ENCODE results near the gene KRT10.
"Not testable (repeated sequence)": the region's sequence is repeated elsewhere in the genome, so short reads cannot be mapped to it uniquely, and the experiment has no call there.

Gene KRT10

GRCh38 chr17:40819528-40820125 lies 2.8 kb downstream of the KRT10 start:
- H3K9me3 Mint-ChIP-seq, result no peaks in the 10 kb centered on the region
- H3K36me3 Mint-ChIP-seq, result peaks cover 24% of the 10 kb centered on the region
- H3K4me1 Mint-ChIP-seq, result peaks cover 20% of the 10 kb centered on the region
- H3K27ac Mint-ChIP-seq, result peak overlapping the region; percentile 94
- H3K4me3 Mint-ChIP-seq, result peak overlapping the region; percentile 81
- ATAC-seq, result peak; percentile 26
- no peak for DNase-seq (ENCODE audit: low spot score in 2 of 2)

GRCh38 chr17:40818733-40819527 lies 3.5 kb downstream of the KRT10 start:
- peak overlapping the region; percentile 81 for H3K4me3 Mint-ChIP-seq
- peak; percentile 81 to 91 for DNase-seq (ENCODE audit: low spot score in 2 of 2)
- ATAC-seq, result peak; percentile 81
- peak overlapping the region; percentile 94 for H3K27ac Mint-ChIP-seq
- H3K36me3 Mint-ChIP-seq, result peaks cover 24% of the 10 kb centered on the region
- peaks cover 20% of the 10 kb centered on the region for H3K4me1 Mint-ChIP-seq
- H3K9me3 Mint-ChIP-seq, result no peaks in the 10 kb centered on the region

- ATAC-seq (no peak), DNase-seq (ENCODE audit: low spot score in 2 of 2) (peak in 1 of 2 donors; percentile 40)
- H3K4me3 Mint-ChIP-seq, result peak overlapping the region; percentile 81
- H3K27ac Mint-ChIP-seq, result peak overlapping the region; percentile 94
- H3K36me3 Mint-ChIP-seq, result peaks cover 24% of the 10 kb centered on the region
- H3K4me1 Mint-ChIP-seq, result peaks cover 20% of the 10 kb centered on the region
- no peaks in the 10 kb centered on the region for H3K9me3 Mint-ChIP-seq
Observed at GRCh38 chr17:40818343-40818732, 4.1 kb downstream of the KRT10 start.

GRCh38 chr17:40817103-40817682 lies 5.2 kb downstream of the KRT10 start:
- Mint-ChIP-seq H3K4me1 (peaks cover 20% of the 10 kb centered on the region), H3K4me3 (peak overlapping the region; percentile 81), H3K9me3 (no peaks in the 10 kb centered on the region), H3K36me3 (peaks cover 24% of the 10 kb centered on the region), H3K27ac (peak overlapping the region; percentile 83)
- no peak for ATAC-seq
- DNase-seq (ENCODE audit: low spot score in 2 of 2), result no peak

GRCh38 chr17:40816569-40816968 lies 5.8 kb downstream of the KRT10 start:
- DNase-seq (ENCODE audit: low spot score in 2 of 2) (no peak), ATAC-seq (no peak)
- Mint-ChIP-seq H3K4me3 (peak overlapping the region; percentile 81), H3K36me3 (peaks cover 24% of the 10 kb centered on the region), H3K27ac (no peak overlapping the region), H3K9me3 (no peaks in the 10 kb centered on the region), H3K4me1 (peaks cover 20% of the 10 kb centered on the region)

- peaks cover 16% of the 10 kb centered on the region for H3K4me1 Mint-ChIP-seq
- no peak overlapping the region for H3K4me3 Mint-ChIP-seq
- ATAC-seq, result no peak
- H3K9me3 Mint-ChIP-seq, result no peaks in the 10 kb centered on the region
- peaks cover 24% of the 10 kb centered on the region for H3K36me3 Mint-ChIP-seq
- DNase-seq (ENCODE audit: low spot score in 2 of 2), result no peak
- H3K27ac Mint-ChIP-seq, result no peak overlapping the region
Observed at GRCh38 chr17:40815381-40815780, 7.0 kb downstream of the KRT10 start.

- H3K4me1 Mint-ChIP-seq; ATAC-seq; H3K9me3 Mint-ChIP-seq; H3K27ac Mint-ChIP-seq; DNase-seq (ENCODE audit: low spot score in 2 of 2); H3K4me3 Mint-ChIP-seq: not testable (repeated sequence)
- H3K36me3 Mint-ChIP-seq, result peaks cover 24% of the 10 kb centered on the region
Observed at GRCh38 chr17:40814657-40815056, 7.8 kb downstream of the KRT10 start.

- Mint-ChIP-seq H3K36me3 (peaks cover 24% of the 10 kb centered on the region), H3K9me3 (no peaks in the 10 kb centered on the region), H3K27ac (no peak overlapping the region), H3K4me1 (peaks cover 7% of the 10 kb centered on the region), H3K4me3 (no peak overlapping the region)
- DNase-seq (ENCODE audit: low spot score in 2 of 2) (no peak), ATAC-seq (no peak)
Observed at GRCh38 chr17:40813804-40814203, 8.6 kb downstream of the KRT10 start.

- H3K4me3 Mint-ChIP-seq, result no peak overlapping the region
- no peak overlapping the region for H3K27ac Mint-ChIP-seq
- DNase-seq (ENCODE audit: low spot score in 2 of 2) (no peak), ATAC-seq (no peak)
- no peaks in the 10 kb centered on the region for H3K9me3 Mint-ChIP-seq
- peaks cover 15% of the 10 kb centered on the region for H3K36me3 Mint-ChIP-seq
- H3K4me1 Mint-ChIP-seq, result peaks cover 7% of the 10 kb centered on the region
Observed at GRCh38 chr17:40812639-40813038, 9.8 kb downstream of the KRT10 start.

GRCh38 chr17:40810494-40810893 lies 11.9 kb downstream of the KRT10 start:
- DNase-seq (ENCODE audit: low spot score in 2 of 2), result no peak
- Mint-ChIP-seq H3K9me3 (no peaks in the 10 kb centered on the region), H3K4me3 (no peak overlapping the region)

GRCh38 chr17:40809721-40810421 lies 12.5 kb downstream of the KRT10 start:
- Mint-ChIP-seq H3K4me1 (no peaks in the 10 kb centered on the region), H3K9me3 (no peaks in the 10 kb centered on the region), H3K27ac (no peak overlapping the region), H3K36me3 (no peaks in the 10 kb centered on the region), H3K4me3 (no peak overlapping the region)
- DNase-seq (ENCODE audit: low spot score in 2 of 2) (no peak), ATAC-seq (no peak)

More at GRCh38 chr17:40810494-40810893, 11.9 kb downstream of the KRT10 start:
- Mint-ChIP-seq H3K27ac (no peak overlapping the region), H3K4me1 (no peaks in the 10 kb centered on the region), H3K36me3 (peaks cover 3% of the 10 kb centered on the region)
- ATAC-seq, result no peak

- no peaks in the 10 kb centered on the region for H3K9me3 Mint-ChIP-seq
- ATAC-seq (no peak), DNase-seq (ENCODE audit: low spot score in 2 of 2) (no peak)
- H3K4me1 Mint-ChIP-seq, result no peaks in the 10 kb centered on the region
- no peak overlapping the region for H3K27ac Mint-ChIP-seq
- no peak overlapping the region for H3K4me3 Mint-ChIP-seq
- H3K36me3 Mint-ChIP-seq, result no peaks in the 10 kb centered on the region
Observed at GRCh38 chr17:40806131-40806530, 16.3 kb downstream of the KRT10 start.

GRCh38 chr17:40803617-40804082 lies 18.8 kb downstream of the KRT10 start:
- H3K9me3 Mint-ChIP-seq, result no peaks in the 10 kb centered on the region
- peak; percentile 93 for ATAC-seq
- H3K4me1 Mint-ChIP-seq, result no peaks in the 10 kb centered on the region
- no peak overlapping the region for H3K4me3 Mint-ChIP-seq
- no peak overlapping the region for H3K27ac Mint-ChIP-seq
- H3K36me3 Mint-ChIP-seq, result no peaks in the 10 kb centered on the region
- DNase-seq (ENCODE audit: low spot score in 2 of 2), result peak; percentile 68 to 85

- DNase-seq (ENCODE audit: low spot score in 2 of 2) (no peak), ATAC-seq (no peak)
- no peak overlapping the region for H3K4me3 Mint-ChIP-seq
- no peaks in the 10 kb centered on the region for H3K4me1 Mint-ChIP-seq
- no peaks in the 10 kb centered on the region for H3K9me3 Mint-ChIP-seq
- no peaks in the 10 kb centered on the region for H3K36me3 Mint-ChIP-seq
- no peak overlapping the region for H3K27ac Mint-ChIP-seq
Observed at GRCh38 chr17:40801157-40801556, 21.3 kb downstream of the KRT10 start.

- H3K27ac Mint-ChIP-seq, result no peak overlapping the region
- DNase-seq (ENCODE audit: low spot score in 2 of 2), result no peak
- no peaks in the 10 kb centered on the region for H3K4me1 Mint-ChIP-seq
- H3K4me3 Mint-ChIP-seq, result no peak overlapping the region
- no peaks in the 10 kb centered on the region for H3K36me3 Mint-ChIP-seq
- no peaks in the 10 kb centered on the region for H3K9me3 Mint-ChIP-seq
- ATAC-seq, result no peak
Observed at GRCh38 chr17:40800381-40800780, 22.0 kb downstream of the KRT10 start.

All from stimulated activated effector memory CD8-positive, alpha-beta T cell treated with anti-CD3 and anti-CD28 coated beads, Interleukin-12 subunit alpha, Interleukin-12 subunit beta, amount 100 ng/mL, for 72 hours (primary cell).